AG04450 (cell line): ENCODE results near the gene DDRGK1. TPM values are rescaled to one million over a fixed set of nuclear protein-coding genes. Genes with fewer than 3 reads are reported as not detected.

Source experiments
- CTCF ChIA-PET: fragments of 300-600, 350-600 bp; formaldehyde crosslinking; extraction: SDS; loops from one replicate; lab custom pipeline; 2022; ENCODE audit warnings: antibody characterized with exemption, inconsistent platforms; lab: Charles Lee
- POLR2A ChIA-PET: fragments of 350-600 bp; formaldehyde crosslinking; extraction: SDS; loops from one replicate; lab custom pipeline; 2021; ENCODE audit warnings: antibody characterized with exemption, inconsistent platforms; lab: Yijun Ruan, JAX
- DNase-seq: peaks from one replicate; pipeline ENCODE4 v3.0.0-alpha.2; 2011; ENCODE audit warnings: low read depth, low spot score
- H3K27ac ChIP-seq: one replicate; pipeline ENCODE4 v1.5.1; 2012; ENCODE audit warnings: low read depth, low read length, control low read depth
- H3K27me3 ChIP-seq: one replicate; pipeline ENCODE4 v1.6.0; 2012; ENCODE audit warnings: low read length; ENCODE audit not compliant: control insufficient read depth, insufficient read depth
- H3K4me3 ChIP-seq: 2 replicates; pipeline ENCODE4 v1.5.1; 2011; ENCODE audit warnings: mild to moderate bottlenecking, low read depth, low read length, control low read depth
- H3K9me3 ChIP-seq: 2 replicates; pipeline ENCODE4 v1.5.1; 2012; ENCODE audit warnings: low read length; ENCODE audit not compliant: control insufficient read depth, insufficient read depth
- polyA plus RNA-seq: library from polyadenylated mRNA; depleted of rRNA; stranded (reverse); fragments of >200 nt; gene quantifications from 2 replicates; pipeline ENCODE4 v1.2.3, GENCODE V29; 2011
- TF ChIP-seq, protein P1 (sequence below): IDR thresholded peaks from 2 replicates; pipeline ENCODE4 v1.5.1; 2011; ENCODE audit warnings: low read depth, low read length, control low read depth, inconsistent platforms

DDRGK1 gene
- polyA plus RNA-seq, 1 experiment = 24.7 TPM

- DNase-seq = no peak
- Histone ChIP-seq H3K27me3 (peaks cover 11% of the 10 kb centered on the region), H3K27ac (no peak overlapping the region), H3K9me3 (no peaks in the 10 kb centered on the region), H3K4me3 (no peak overlapping the region)
- CTCF ChIA-PET = interaction anchor here (0.7 kb wide), 1 partner anchor 399 kb away, joined by 4 read pairs; no protein-coding TSS in a partner anchor
- TF ChIP-seq, protein P1, sequence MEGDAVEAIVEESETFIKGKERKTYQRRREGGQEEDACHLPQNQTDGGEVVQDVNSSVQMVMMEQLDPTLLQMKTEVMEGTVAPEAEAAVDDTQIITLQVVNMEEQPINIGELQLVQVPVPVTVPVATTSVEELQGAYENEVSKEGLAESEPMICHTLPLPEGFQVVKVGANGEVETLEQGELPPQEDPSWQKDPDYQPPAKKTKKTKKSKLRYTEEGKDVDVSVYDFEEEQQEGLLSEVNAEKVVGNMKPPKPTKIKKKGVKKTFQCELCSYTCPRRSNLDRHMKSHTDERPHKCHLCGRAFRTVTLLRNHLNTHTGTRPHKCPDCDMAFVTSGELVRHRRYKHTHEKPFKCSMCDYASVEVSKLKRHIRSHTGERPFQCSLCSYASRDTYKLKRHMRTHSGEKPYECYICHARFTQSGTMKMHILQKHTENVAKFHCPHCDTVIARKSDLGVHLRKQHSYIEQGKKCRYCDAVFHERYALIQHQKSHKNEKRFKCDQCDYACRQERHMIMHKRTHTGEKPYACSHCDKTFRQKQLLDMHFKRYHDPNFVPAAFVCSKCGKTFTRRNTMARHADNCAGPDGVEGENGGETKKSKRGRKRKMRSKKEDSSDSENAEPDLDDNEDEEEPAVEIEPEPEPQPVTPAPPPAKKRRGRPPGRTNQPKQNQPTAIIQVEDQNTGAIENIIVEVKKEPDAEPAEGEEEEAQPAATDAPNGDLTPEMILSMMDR = no peak
- POLR2A ChIA-PET = interaction anchor here (0.6 kb wide), 1 partner anchor 46 kb away, joined by 3 read pairs; no protein-coding TSS in a partner anchor
Measured at GRCh38 chr20:3164043-3164762, 40.3 kb downstream of the DDRGK1 start.

- Histone ChIP-seq H3K27me3 (peaks cover 6% of the 10 kb centered on the region), H3K4me3 (no peak overlapping the region), H3K9me3 (no peaks in the 10 kb centered on the region), H3K27ac (no peak overlapping the region)
- ChIA-PET CTCF (interaction anchor here (1.0 kb wide), 1 partner anchor 110 kb away, joined by 3 read pairs; no protein-coding TSS in a partner anchor), POLR2A (interaction anchor here (1.0 kb wide), 1 partner anchor 12 kb away, joined by 3 read pairs; no protein-coding TSS in a partner anchor)
- TF ChIP-seq, protein P1 = no peak
- DNase-seq = no peak
Measured at GRCh38 chr20:3163099-3164042, 41.1 kb downstream of the DDRGK1 start.

DNA sequence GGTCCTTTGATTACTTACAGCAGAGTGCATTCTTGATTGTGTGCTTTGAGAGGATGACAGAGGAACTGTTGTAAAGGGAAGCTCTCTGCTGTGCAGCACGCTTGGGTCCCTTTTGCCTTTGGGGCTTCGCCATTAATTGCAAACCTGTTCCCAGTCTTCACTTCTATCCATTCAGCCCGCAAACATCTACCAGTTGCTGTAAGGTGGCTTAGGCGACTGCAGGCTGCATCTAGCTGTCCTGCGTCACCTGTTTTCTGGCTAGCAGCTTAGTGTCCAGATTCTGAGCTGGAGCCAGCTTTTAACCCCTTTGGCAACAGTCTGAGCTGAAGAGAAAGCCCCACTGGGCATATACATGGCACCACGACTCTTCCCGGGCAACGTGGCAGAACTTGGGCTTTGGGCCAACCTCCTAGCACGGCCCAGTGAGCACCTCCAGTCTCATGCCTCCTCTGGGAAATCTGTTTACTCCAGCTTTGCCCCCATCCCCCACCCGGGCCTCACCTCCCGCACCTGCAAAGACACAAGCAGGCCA lies 42.3 kb downstream of the DDRGK1 start:
- Histone ChIP-seq H3K9me3 (no peaks in the 10 kb centered on the region), H3K27ac (no peak overlapping the region), H3K4me3 (no peak overlapping the region), H3K27me3 (no peaks in the 10 kb centered on the region)
- POLR2A ChIA-PET = interaction anchor here (1.0 kb wide), 1 partner anchor 13 kb away, joined by 3 read pairs; no protein-coding TSS in a partner anchor
- TF ChIP-seq, protein P1 = no peak
- CTCF ChIA-PET = interaction anchor here (1.0 kb wide), 1 partner anchor 109 kb away, joined by 3 read pairs; no protein-coding TSS in a partner anchor
- DNase-seq = no peak

DNA sequence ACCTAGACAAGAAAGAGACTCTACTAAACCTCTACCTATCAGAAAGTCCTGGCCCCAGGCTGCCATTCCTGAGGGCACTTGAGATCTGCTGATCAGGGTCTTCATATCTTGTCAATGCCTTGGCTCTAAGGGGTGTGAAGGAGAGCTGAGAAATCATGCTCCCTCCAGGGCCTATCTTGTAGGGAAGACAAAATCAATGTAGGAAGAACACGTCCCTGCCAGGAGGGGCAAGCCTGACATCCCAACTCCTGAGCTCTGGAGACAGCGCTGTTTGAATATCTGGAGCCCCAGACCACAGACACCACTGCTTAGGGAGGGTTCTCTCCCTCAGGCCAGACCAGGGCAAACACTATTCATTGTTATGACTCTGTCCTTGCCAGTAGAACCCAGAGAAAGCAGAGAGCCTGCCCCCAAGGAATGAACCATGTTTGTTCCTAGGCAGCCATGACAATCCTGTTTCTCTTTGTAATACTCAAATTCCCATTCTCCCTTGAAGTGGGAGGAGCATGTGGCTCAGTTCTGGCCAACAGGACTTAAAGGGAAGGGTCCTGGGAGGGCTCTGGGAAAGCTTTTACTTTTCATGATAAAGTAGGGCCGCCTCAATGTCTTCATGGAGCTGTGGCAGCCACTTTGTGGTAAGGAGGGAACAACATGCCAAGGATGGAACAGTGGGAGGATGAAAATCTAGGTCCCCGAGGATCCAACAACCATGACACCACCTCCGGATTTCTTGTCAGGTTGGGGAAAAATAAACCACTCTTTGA lies 43.0 kb downstream of the DDRGK1 start:
- no peak for DNase-seq
- TF ChIP-seq, protein P1 = no peak
- Histone ChIP-seq H3K27ac (no peak overlapping the region), H3K27me3 (no peaks in the 10 kb centered on the region), H3K4me3 (no peak overlapping the region), H3K9me3 (no peaks in the 10 kb centered on the region)
- ChIA-PET POLR2A (no interaction called here), CTCF (no interaction called here)
